GM10847 (cell line): ENCODE results near the gene PET100.

Source experiments
- POLR2A ChIP-seq: IDR thresholded peaks from 2 replicates; pipeline ENCODE4 v1.6.1; 2011; ENCODE audit not compliant: insufficient read length; ENCODE audit errors: extremely low read depth

The PET100 gene

GRCh38 chr19:7620442-7621412 is 8.9 kb upstream of the PET100 start:
- no peak for TF ChIP-seq POLR2A

- no peak for TF ChIP-seq POLR2A
Measured at GRCh38 chr19:7622933-7623685, 6.5 kb upstream of the PET100 start.

- no peak for TF ChIP-seq POLR2A
Measured at GRCh38 chr19:7623725-7624603, 5.6 kb upstream of the PET100 start.

GRCh38 chr19:7624810-7625209 is 4.8 kb upstream of the PET100 start:
- TF ChIP-seq POLR2A = no peak

- TF ChIP-seq POLR2A = no peak
Measured at GRCh38 chr19:7625763-7626372, 3.7 kb upstream of the PET100 start.

GRCh38 chr19:7627166-7627565 is 2.4 kb upstream of the PET100 start:
- no peak for TF ChIP-seq POLR2A

- no peak for TF ChIP-seq POLR2A
Measured at GRCh38 chr19:7628589-7629311, 843 bp upstream of the PET100 start.

- no peak for TF ChIP-seq POLR2A
Measured at GRCh38 chr19:7631577-7631976, 2.0 kb downstream of the PET100 start.

- TF ChIP-seq POLR2A = no peak
Measured at GRCh38 chr19:7632340-7633203, 3.0 kb downstream of the PET100 start.

GRCh38 chr19:7633698-7634097 is 4.1 kb downstream of the PET100 start, which contains the start of gene PCP2:
TSS of gene PCP2 (minus strand) at chr19:7633719. CDS start at chr19:7633457, 262 bp downstream.
- TF ChIP-seq POLR2A = no peak

- TF ChIP-seq POLR2A = no peak
Measured at GRCh38 chr19:7635670-7636069, 6.1 kb downstream of the PET100 start.

GRCh38 chr19:7636317-7636690 is 6.7 kb downstream of the PET100 start:
- TF ChIP-seq POLR2A = no peak
